Stimulated activated CD8-positive, alpha-beta memory T cell treated with anti-CD3 and anti-CD28 coated beads, Interleukin-15, amount 100 ng/mL, for 4 hours (primary cell): ENCODE data around the gene C1QC.
"Not testable (repeated sequence)": the region's sequence is repeated elsewhere in the genome, so short reads cannot be mapped to it uniquely, and the experiment has no call there.

Experiments used
- DNase-seq, 2 donors: peaks; one replicate each; pipeline ENCODE4 v3.0.0-alpha.2; 2020; ENCODE audit warnings: low read depth in 2 of 2

C1QC gene

DNA sequence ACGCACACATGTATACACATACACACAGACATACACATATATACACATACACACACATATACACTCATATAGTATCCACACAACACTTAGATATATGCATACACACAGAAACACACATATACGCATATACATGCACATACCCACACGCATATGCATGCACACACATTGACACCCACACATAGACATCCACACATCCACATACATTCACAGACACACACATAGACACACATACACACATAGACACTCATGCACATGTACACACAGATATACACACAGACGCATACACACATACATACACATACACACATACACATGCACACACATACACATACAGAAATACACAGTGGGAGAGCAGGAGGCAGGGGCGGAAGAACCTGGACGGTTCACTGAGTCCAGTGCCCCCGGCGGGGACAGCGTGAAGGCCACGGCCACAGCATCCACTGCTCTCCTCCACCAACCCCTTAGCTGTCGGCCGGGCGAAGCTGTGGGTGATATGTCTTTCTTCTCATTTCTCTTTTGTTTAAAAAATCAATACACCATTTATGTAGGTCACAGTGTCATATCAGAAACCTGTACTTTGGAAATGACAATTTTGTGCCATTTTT, 6.8 kb downstream of the C1QC start:
- no peak for DNase-seq

DNA sequence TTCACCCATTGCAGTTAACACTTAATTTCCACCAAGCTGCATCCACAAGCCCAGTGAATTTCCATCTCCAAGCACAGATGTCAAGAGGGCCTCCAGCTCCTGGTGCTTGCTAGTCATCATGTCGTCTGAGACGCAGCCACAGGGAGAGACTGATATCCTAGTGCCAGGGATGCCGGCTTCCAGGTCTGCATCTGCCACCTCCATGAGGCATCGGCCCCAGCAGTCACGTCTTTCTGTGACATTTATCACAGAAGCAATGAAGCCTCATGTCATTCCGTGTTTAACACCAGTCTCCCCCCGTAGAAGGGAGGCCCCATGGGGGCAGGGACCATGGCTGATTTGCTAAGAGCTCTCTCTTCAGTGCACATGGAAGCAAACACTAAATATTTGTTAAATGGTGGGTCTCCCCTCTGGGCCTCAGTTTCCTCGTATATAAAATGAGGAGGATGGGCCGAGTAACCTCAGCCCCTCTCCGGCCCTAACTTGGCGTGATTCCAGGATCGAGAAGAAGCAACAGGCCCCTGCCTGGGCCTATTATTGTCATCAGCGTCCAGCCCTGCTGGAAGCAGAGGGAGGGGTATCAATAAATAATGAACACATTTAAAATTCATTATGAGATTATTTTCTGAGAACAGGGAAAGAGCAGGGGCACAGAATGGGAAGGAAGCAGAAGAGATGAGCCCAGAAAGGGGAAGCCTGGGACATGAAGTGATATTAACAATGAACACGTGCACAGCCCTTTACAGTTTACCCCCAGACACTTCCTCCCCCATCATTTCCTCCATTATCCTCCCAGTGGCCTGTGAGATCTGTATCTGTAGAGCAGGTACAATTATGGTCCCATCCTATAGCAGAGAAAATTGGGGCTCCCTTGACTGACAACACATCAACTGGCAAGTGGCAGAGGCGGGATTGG, 8.8 kb downstream of the C1QC start:
- DNase-seq = no peak

DNA sequence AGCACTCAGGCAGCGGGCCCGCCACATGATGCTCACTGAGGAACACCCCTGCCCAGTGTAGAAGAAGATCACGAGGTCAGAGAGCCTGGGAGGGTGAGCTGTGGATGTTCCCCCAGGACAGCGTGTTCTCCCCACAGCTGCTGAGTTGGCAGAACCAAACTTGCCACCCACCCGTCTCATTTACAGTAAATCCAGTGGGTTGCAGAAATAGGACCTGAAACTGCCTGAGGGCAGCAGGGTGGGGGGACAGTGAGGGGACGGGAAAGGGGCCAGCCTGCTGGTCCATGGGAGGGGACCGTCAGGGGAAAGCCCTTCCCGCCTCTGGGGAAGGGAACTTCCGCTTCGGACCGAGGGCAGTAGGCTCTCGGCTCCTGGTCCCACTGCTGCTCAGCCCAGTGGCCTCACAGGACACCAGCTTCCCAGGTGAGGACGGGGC, 9.5 kb downstream of the C1QC start, which contains the start of gene C1QB:
C1QB (plus strand) TSS at position 356 of the 436 bp plus-strand sequence. CDS start 6,227 bp downstream, outside the sequence.
- no peak for DNase-seq

DNA sequence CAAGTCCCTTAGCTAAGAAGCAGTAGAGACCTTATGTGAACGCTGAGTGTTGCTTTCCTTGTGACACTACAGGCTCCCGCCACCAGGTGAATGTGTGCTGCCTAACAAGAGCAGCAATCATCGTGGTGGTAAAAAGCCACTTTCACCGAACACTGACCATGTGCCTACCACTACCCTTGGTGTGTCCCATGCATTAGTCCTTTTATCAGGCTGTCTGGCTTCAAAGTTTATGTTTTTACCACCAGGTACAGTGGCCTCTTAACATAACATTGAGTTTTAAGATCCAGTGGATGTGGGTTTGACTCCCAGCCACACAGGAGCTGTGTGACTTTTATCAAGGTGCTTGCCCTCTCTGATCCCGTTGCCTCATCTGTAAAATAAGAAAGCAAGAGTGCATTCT, 11.3 kb downstream of the C1QC start:
- DNase-seq = no peak

DNA sequence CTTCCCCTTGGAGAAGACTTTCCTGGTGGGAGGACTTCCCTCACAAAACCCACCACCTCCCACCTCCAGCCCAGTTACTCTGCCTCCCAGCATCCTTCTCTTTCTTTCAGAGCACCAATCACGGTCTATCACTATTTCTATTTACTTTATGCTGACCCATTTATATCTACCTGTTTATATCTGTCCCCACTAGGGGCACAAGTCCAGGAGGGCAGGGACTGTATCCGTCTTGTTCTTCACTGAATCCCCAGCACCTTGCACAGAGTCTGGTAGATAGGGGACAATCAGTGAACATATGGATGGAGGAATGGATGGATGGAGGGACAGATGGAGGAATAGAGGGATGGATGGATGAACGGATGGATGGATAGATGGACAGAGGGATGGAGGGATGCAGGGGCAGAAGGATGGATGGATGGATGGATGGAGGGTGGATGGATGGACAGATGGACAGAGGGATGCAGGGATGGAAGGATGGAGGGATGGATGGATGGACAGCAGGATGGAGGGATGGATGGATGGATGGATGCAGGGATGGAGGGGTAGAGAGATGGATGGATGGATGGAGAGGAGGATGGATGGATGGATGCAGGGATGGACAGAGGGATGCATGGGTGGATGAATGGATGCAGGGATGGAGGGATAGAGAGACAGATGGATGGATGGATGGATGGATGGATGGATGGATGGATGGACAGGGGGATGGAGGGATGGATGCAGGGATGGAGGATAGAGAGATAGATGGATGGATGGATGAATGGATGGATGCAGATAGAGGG, 15.1 kb downstream of the C1QC start:
- no peak for DNase-seq

DNA sequence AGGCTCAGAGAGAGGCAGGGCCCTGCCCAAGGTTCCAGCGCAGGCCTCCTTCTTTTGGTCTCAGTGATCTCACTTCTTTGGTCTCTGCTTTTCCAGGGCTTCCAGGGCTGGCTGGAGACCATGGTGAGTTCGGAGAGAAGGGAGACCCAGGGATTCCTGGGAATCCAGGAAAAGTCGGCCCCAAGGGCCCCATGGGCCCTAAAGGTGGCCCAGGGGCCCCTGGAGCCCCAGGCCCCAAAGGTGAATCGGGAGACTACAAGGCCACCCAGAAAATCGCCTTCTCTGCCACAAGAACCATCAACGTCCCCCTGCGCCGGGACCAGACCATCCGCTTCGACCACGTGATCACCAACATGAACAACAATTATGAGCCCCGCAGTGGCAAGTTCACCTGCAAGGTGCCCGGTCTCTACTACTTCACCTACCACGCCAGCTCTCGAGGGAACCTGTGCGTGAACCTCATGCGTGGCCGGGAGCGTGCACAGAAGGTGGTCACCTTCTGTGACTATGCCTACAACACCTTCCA, 17.3 kb downstream of the C1QC start:
- no peak for DNase-seq

DNA sequence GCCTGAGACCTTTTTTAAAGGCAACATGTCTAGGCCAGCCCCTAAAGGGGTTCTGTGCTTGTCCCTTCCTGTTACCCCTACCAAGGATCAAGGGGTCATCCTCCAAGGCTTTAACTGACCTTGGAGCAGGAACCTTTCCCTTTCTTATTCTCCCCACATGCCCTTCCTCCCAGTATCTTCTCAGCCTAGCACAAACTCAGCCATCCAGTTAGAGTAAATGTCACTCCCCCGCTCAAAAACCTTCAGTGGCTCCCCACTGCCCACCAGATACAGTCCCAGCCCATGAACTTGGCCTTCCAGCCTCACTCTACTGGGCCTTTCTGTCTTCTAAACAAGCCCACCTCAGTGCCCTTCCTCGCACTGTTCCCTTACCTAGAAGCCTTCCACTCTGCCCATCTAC, 18.4 kb downstream of the C1QC start:
- DNase-seq = no peak

DNA sequence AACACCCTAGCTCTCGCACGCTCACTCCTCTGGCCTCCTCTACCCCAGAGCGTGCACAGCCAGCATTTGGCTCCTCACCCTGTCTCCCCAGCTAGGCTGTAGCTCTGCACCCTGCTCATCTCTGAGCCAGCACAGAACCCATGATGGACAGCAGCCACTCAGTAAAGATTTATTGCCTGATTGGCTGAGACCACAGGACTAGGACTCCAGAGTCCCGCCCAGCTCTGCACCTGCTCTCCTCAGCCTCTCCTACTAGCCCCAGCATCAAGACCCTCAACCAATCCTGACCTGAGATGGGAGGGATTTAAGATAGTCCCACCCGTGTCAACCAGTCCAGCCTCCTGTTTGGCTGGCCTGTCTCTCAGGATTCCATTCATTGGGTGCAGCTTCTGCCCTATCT, 18.9 kb downstream of the C1QC start:
- DNase-seq = no peak

DNA sequence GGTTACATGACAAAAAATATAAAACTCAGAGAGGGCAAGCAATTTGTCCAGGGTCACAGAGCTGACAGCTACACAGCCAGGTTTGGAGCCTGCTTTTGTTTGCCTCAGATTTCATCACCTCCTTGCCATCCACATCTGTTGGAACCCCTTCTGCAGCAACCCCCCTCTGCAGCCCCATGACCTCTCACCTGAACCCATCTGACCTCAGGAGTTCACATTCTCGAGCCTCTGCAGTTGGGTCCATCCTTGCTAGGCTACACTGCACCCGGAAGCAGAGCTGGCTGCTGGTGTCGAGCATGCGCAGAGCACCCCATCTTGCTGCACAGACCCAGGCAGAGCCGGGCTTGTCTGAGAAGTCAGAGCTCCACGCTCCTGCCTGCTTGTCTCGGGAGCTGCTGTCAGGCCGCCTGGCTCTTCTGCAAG, 19.6 kb downstream of the C1QC start:
- DNase-seq = no peak

DNA sequence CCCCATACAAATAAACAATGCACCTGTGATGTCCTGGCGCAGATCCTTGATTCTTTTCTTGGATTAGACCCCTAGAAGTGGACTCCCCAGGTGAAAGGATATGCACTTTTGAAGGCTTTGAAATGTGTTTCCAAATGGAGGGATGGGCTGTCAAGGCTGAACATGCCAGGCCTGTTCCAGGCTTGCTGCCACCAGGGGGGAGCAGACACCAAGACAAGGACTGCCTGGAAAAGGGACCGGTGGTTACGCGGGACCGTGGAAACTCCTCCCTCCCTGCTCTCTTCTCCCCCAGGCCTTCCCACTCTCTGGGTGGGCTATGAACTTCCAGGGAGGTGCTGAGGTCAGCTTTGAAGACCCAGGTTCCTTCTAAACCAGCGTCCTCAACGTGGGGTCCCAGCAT, 22.3 kb downstream of the C1QC start:
- no peak for DNase-seq

DNA sequence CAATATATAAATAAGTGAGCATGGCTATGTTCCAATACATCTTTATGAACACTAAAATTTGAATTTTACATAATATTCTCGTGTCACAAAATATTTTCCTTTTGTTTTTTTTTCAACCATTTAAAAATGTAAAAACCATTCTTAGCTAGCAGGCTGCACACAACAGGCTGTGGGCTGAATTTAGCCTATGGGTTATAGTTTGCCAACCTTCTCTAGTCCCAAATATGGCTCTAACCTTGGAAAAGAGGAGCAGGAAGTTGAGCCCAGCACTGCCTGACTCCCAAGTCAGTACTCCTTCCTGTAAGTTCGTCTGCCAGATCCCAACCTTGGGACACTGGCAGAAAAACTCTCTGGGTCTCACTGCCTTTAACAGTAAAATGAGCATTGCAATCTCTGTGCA, 23.0 kb downstream of the C1QC start:
- DNase-seq = no peak

DNA sequence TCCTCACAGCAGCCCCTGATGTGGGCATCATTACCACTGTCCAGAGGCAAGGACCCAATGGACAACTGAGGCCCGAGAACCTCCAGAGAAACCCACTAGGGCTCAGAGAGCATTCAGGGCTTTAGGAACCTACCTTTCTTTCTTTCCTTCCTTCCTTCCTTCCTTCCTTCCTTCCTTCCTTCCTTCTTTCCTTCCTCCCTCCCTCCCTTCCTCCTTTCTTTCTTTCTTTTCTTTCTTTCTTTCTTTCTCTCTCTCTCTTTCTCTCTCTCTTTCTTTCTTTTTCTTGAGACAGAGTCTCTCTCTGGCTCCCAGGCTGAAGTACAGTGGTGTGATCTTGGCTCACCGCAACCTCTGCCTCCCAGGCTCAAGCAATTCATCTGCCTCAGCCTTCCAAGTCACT, 25.4 kb downstream of the C1QC start:
- not testable (repeated sequence) for DNase-seq

DNA sequence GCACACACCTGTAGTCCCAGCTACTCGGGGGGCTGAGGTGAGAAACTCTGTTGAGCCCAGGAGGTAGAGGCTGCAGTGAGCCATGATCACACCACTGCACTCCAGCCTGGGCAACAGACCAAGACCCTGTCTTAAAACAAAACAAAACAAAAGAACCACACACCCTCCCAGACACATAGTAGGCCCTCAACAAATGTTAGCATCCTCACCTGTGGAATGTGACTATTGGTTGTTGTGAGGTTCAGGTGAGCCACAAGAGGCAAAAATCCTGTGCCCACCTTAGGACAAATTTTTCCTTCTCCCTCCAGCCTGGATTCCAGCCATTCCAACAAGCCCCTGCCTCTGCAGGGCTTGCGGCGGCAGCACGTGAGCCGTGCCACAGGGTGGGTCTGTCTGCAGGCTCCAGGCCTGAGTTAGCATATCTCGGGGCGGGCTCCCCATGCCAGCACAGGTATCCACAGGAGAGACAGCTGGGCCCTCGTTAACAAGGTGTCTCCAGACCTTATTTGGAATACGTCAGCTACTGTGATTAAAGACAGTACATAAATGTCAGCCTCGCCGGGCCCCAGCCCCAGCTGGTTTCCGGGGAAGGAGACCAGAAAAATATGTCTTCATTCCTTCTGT, 27.0 kb downstream of the C1QC start:
- no peak for DNase-seq

DNA sequence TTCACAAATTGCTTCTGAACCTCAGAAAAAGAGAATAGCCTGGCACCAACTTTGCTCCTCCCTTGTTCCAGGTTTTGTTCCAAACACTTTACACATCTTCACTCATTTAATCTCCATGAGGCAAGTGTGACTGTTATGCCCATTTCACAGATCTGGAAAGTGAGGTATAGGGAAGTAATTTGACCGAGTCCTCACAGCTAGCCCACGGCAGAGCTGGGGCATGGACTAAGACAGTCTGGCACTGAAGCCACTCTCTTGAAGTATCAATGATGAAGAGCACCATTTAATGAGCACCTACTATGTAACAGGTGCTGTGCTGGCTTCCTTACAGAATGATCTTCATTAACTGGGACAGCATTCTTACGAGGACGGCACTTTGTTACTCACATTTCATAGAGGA, 28.6 kb downstream of the C1QC start:
- no peak for DNase-seq

DNA sequence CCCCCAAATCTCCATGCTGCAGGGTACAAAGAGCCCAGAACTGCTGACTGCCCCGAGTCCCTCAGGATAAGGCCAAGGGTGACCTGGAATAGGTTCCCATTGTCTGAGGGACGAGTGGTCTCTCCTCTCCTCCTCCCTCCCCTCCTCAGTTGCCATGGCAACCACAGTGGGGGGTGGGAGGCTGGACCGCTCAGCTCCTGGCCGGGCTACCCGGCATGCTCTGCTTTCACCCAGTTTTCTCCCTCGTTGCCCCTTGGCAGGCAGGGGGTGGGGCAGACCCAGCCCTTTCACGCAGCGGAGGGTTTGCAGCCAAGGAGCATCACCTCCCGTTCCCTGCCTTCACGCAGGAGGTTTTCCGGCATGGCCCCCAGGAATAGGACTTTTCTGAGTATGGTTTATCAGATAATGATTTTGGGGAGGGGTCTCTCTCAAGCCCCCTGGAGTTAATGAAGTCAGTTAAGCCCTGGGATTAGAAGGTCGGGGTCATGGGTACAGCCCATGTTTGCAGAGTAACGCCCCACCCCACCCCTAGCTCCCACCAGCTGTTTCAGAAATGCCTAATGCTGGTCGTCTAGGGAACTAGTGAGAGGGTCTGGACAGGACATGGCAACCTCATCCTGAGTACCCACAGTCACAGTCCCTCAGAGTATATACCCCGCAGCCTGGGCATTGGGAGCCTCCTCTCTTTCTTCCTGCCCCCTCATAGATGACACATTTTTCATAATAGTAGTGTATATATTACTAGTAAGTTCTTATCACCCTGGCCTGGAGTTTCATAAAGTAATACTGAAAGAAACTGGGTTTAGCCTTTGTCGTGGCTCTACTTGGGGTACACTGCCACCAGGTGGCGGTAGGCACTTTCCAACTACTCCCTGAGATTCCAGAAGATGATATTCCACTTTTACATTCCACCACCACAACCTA, 30.3 kb downstream of the C1QC start:
- DNase-seq = no peak

DNA sequence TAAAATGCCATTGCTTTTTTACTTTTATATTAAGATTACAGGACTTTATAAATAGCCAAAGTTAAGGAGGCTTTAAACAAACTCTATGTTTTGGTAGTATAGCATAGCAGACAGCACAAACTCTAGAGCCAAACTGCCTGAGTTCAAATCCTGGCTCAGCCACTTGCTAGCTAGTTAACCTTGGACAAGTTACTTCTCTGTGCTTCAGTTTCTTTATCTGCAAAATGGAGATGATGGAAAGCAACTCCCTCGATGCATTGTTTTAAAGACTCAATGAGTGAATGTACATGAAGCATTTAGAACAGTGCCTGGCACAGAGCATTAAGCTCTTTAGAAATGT, 30.9 kb downstream of the C1QC start:
- DNase-seq = no peak

DNA sequence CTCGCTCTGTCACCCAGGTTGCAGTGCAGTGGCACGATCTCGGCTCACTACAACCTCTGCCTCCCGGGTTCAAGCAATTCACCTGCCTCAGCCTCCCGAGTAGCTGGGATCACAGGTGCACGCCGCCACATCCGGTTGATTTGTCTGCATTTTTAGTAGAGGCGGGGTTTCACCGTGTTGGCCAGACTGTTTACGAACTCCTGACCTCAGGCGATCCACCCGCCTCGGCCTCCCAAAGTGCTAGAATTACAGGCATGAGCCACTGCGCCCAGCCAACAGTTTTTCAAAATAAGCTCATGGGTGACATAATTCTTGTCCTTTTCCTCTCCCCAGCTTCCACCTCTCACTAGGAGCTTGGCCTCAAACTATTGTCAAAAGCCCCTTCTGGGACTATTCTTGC, 32.7 kb downstream of the C1QC start:
- not testable (repeated sequence) for DNase-seq

DNA sequence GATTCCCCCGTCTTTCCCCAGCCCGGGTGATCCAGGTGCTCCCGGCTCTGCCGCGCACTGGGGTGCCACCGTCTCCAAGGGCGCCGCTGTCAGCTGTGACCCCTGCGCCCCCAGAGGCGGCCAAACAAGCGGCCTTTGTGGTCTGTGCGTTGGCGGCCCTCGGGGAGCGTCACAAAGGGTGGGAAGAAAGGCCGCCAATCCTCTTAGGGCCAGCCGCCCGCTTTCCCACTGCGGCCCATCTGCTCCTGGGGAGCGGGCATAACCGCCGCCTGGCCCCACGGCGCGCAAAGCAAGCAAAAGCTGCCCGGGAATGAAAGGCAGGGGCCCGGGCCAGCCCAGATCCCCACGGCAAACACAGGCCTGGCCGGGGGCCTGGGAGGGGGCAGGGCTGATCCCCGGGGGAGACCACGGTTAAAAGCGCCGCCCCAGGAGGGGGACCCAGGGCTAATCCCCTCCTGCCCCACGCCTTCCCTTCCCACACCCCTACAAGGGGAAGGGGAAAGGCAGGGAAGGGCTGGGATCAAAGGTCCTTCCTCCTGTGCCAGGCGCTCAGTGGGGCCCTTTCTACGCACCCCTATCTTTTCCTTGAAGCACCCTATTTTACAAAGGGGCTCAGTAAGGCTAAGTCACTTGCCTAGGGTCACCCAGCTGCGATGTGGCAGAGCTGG, 33.6 kb downstream of the C1QC start:
- no peak for DNase-seq

DNA sequence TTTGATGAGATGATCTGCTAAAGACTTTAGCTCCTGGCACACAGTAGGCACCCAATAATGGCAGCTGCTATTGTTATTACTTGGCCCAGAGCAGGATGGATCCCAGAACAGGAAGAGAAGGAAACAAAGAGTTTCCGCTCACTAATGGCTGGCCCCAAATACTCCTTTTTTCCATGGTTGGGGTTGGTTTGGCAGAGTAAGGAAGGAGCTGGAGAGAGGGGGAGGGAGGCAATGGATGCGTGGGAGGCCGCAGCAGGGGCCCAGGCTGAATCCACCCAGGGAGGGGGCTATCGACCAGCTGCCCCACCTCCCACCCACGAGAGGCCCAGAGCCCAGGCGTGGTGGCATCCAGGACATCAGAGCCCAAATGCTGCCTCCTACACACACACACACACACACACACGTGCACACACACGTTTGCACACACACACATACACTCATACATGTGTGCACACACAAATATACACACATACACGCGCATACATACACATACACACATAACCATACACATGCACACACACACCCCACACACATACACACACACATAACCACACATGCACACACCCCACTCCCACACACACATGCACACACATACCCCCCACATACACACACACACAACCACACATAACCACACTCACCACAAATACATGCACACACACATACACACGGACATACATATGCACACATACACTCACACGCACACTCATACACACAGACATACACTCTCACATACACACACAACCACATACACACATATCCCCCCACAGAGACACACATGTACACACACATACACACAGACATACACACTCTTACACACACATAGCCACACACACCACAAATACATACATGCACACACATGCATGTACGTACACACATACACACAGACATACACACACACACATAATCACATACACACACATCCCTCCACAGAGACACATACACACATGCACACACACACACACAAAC, 34.8 kb downstream of the C1QC start:
- no peak for DNase-seq
